Osteocyte (in vitro differentiated cells): ENCODE measurements around the gene GMNN. TPM values are rescaled to one million over a fixed set of nuclear protein-coding genes. Genes with fewer than 3 reads are reported as not detected.

ENCODE experiments used
- DNase-seq: peaks from one replicate; pipeline ENCODE4 v3.0.0; 2021; ENCODE audit warnings: mixed read lengths; ENCODE audit not compliant: unreplicated experiment; ENCODE audit errors: extremely low spot score
- H3K27ac Mint-ChIP-seq: one replicate; pipeline ENCODE4 v1.8.0; 2021; ENCODE audit warnings: mild to moderate bottlenecking, mixed read lengths; ENCODE audit not compliant: unreplicated experiment
- H3K27me3 Mint-ChIP-seq: one replicate; pipeline ENCODE4 v1.8.0; 2021; ENCODE audit warnings: mixed read lengths; ENCODE audit not compliant: unreplicated experiment
- H3K36me3 Mint-ChIP-seq: one replicate; pipeline ENCODE4 v1.8.0; 2021; ENCODE audit warnings: mixed read lengths; ENCODE audit not compliant: unreplicated experiment
- H3K4me1 Mint-ChIP-seq: one replicate; pipeline ENCODE4 v1.8.0; 2021; ENCODE audit warnings: mixed read lengths; ENCODE audit not compliant: unreplicated experiment
- H3K4me3 Mint-ChIP-seq: one replicate; pipeline ENCODE4 v1.8.0; 2021; ENCODE audit warnings: mild to moderate bottlenecking, moderate library complexity, mixed read lengths; ENCODE audit not compliant: unreplicated experiment
- H3K9me3 Mint-ChIP-seq: one replicate; pipeline ENCODE4 v1.8.0; 2021; ENCODE audit warnings: mixed read lengths; ENCODE audit not compliant: unreplicated experiment
- CTCF ChIP-seq: fragments of 200-600 bp; sonication (generic); IDR thresholded peaks from 2 replicates; pipeline ENCODE4 v1.5.0; 2021; ENCODE audit warnings: antibody characterized with exemption, mild to moderate bottlenecking, moderate library complexity
- total RNA-seq: library from RNA; stranded (reverse); gene quantifications from 2 replicates; pipeline ENCODE4 v1.2.1, GENCODE V29; 2021

GMNN gene
- total RNA-seq, 1 donor from 2014 or later = 26.4 TPM

GRCh38 chr6:24755279-24755678, 19.5 kb upstream of the GMNN start:
- no peak for DNase-seq
- no peaks in the 10 kb centered on the region for H3K36me3 Mint-ChIP-seq
- no peaks in the 10 kb centered on the region for H3K4me1 Mint-ChIP-seq
- H3K27ac Mint-ChIP-seq = no peak overlapping the region
- peaks cover 4% of the 10 kb centered on the region for H3K9me3 Mint-ChIP-seq
- no peak overlapping the region for H3K4me3 Mint-ChIP-seq
- no peak for TF ChIP-seq CTCF
- H3K27me3 Mint-ChIP-seq = no peaks in the 10 kb centered on the region

- Mint-ChIP-seq H3K27me3 (no peaks in the 10 kb centered on the region), H3K4me1 (no peaks in the 10 kb centered on the region), H3K27ac (no peak overlapping the region), H3K9me3 (peaks cover 4% of the 10 kb centered on the region), H3K4me3 (no peak overlapping the region), H3K36me3 (no peaks in the 10 kb centered on the region)
- no peak for TF ChIP-seq CTCF
- no peak for DNase-seq
Measured at GRCh38 chr6:24757611-24758010, 17.1 kb upstream of the GMNN start.

- Mint-ChIP-seq H3K4me3 (no peak overlapping the region), H3K36me3 (no peaks in the 10 kb centered on the region), H3K27ac (no peak overlapping the region), H3K27me3 (no peaks in the 10 kb centered on the region), H3K9me3 (no peaks in the 10 kb centered on the region), H3K4me1 (no peaks in the 10 kb centered on the region)
- DNase-seq = no peak
- no peak for TF ChIP-seq CTCF
Measured at GRCh38 chr6:24759718-24760117, 15.0 kb upstream of the GMNN start.

GRCh38 chr6:24760210-24760609, 14.5 kb upstream of the GMNN start:
- H3K27ac Mint-ChIP-seq = no peak overlapping the region
- no peaks in the 10 kb centered on the region for H3K36me3 Mint-ChIP-seq
- no peak for DNase-seq
- H3K27me3 Mint-ChIP-seq = no peaks in the 10 kb centered on the region
- no peaks in the 10 kb centered on the region for H3K9me3 Mint-ChIP-seq
- no peaks in the 10 kb centered on the region for H3K4me1 Mint-ChIP-seq
- H3K4me3 Mint-ChIP-seq = no peak overlapping the region
- TF ChIP-seq CTCF = no peak

GRCh38 chr6:24761193-24761835, 13.4 kb upstream of the GMNN start:
- Mint-ChIP-seq H3K27ac (no peak overlapping the region), H3K4me3 (no peak overlapping the region), H3K27me3 (no peaks in the 10 kb centered on the region), H3K4me1 (no peaks in the 10 kb centered on the region), H3K9me3 (no peaks in the 10 kb centered on the region), H3K36me3 (no peaks in the 10 kb centered on the region)
- no peak for DNase-seq
- no peak for TF ChIP-seq CTCF
